OCI-LY1 (cell line): ENCODE data around the gene PCIF1.

Source experiments
- H2AFZ ChIP-seq: fragments of 200-600 bp; sonication (generic), shearing (Covaris generic); 2 replicates; pipeline ENCODE4 v1.6.0; 2014; ENCODE audit warnings: antibody characterized with exemption, mild to moderate bottlenecking, low read length
- H3F3A ChIP-seq: fragments of 200-600 bp; sonication (generic), shearing (Covaris generic); 2 replicates; pipeline ENCODE4 v1.6.0; 2014; ENCODE audit warnings: mild to moderate bottlenecking, antibody characterized with exemption, low read length, moderate library complexity; ENCODE audit not compliant: insufficient read depth
- H3K27ac ChIP-seq: fragments of 200-600 bp; sonication (generic); 2 replicates; pipeline ENCODE4 v1.5.1; 2014; ENCODE audit warnings: low read length, mixed run types, mild to moderate bottlenecking, low read depth; ENCODE audit not compliant: poor library complexity, severe bottlenecking
- H3K27me3 ChIP-seq: fragments of 200-600 bp; sonication (generic); 2 replicates; pipeline ENCODE4 v1.6.0; 2014; ENCODE audit warnings: antibody characterized with exemption, mild to moderate bottlenecking, low read length, moderate library complexity; ENCODE audit not compliant: insufficient read depth
- H3K36me3 ChIP-seq: fragments of 200-600 bp; sonication (generic); 2 replicates; pipeline ENCODE4 v1.6.1; 2014; ENCODE audit warnings: mild to moderate bottlenecking, antibody characterized with exemption, low read length, moderate library complexity, mixed read lengths; ENCODE audit not compliant: insufficient read depth
- H3K4me1 ChIP-seq: fragments of 200-600 bp; sonication (generic); 2 replicates; pipeline ENCODE4 v1.5.1; 2014; ENCODE audit warnings: mild to moderate bottlenecking, low read length, moderate library complexity; ENCODE audit not compliant: insufficient read depth, severe bottlenecking
- H3K4me2 ChIP-seq: fragments of 200-600 bp; sonication (generic), shearing (Covaris generic); 2 replicates; pipeline ENCODE4 v1.6.1; 2014; ENCODE audit warnings: low read length
- H3K4me3 ChIP-seq: fragments of 200-600 bp; sonication (generic); 2 replicates; pipeline ENCODE4 v1.5.1; 2014; ENCODE audit warnings: low read length, low read depth, mild to moderate bottlenecking, mixed read lengths; ENCODE audit not compliant: poor library complexity, severe bottlenecking
- H3K79me2 ChIP-seq: fragments of 200-600 bp; shearing (Covaris generic); 2 replicates; pipeline ENCODE4 v1.6.1; 2016; ENCODE audit warnings: mixed run types, low read length, mixed read lengths; ENCODE audit not compliant: insufficient read depth
- H3K9ac ChIP-seq: fragments of 200-600 bp; sonication (generic), shearing (Covaris generic); 2 replicates; pipeline ENCODE4 v1.6.1; 2014; ENCODE audit warnings: mild to moderate bottlenecking, low read length, mixed read lengths
- H3K9me2 ChIP-seq: fragments of 200-600 bp; sonication (generic), shearing (Covaris generic); 2 replicates; pipeline ENCODE4 v1.6.1; 2014; ENCODE audit warnings: low read depth, mild to moderate bottlenecking, low read length, mixed read lengths
- H3K9me3 ChIP-seq: fragments of 200-600 bp; shearing (Covaris generic); 2 replicates; pipeline ENCODE4 v1.6.1; 2014; ENCODE audit warnings: low read length, mixed read lengths
- H4K20me1 ChIP-seq: fragments of 200-600 bp; sonication (generic), shearing (Covaris generic); 2 replicates; pipeline ENCODE4 v1.6.0; 2016; ENCODE audit warnings: mild to moderate bottlenecking, low read length; ENCODE audit not compliant: insufficient read depth
- EZH2 ChIP-seq: fragments of 200-600 bp; sonication (generic), shearing (Covaris generic); IDR thresholded peaks from 2 replicates; pipeline ENCODE4 v1.8.0; 2017; ENCODE audit warnings: borderline replicate concordance, mixed run types, mild to moderate bottlenecking, antibody characterized with exemption, low read length, moderate library complexity, mixed read lengths
- TF ChIP-seq, protein P1 (sequence below): fragments of 200-600 bp; sonication (generic), shearing (Covaris generic); IDR thresholded peaks from 2 replicates; pipeline ENCODE4 v1.5.1; 2017; ENCODE audit warnings: mild to moderate bottlenecking, antibody characterized with exemption, low read length, moderate library complexity, mixed read lengths

PCIF1 gene

DNA sequence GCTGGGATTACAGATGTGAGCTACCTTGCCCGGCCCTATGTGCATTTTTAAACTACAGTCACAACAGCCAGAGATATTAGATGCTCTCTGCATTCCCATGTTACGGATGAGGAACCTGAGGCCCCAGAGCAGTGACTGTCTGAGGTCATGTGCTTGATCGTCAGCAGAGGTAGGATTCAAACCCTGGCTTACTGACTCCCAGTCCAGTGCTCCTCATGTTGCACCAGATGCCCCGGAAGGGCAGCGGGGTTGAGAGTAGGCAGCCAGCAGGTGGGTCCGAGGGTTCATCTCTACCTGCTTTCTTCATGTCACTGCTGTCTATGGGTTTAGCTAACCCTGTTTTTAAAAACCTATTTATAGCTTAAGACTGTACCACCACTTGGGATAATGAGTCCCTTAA, 46.8 kb downstream of the PCIF1 start:
- H3K27me3 ChIP-seq, result no peaks in the 10 kb centered on the region

GRCh38 chr20:45983279-45983743, 48.8 kb downstream of the PCIF1 start:
- no peaks in the 10 kb centered on the region for H3K27me3 ChIP-seq
- H3K79me2 ChIP-seq, result no peaks in the 10 kb centered on the region
- no peak overlapping the region for H3K9ac ChIP-seq
- H3K36me3 ChIP-seq, result no peaks in the 10 kb centered on the region
- H2AFZ ChIP-seq, result no peak overlapping the region
- H3K27ac ChIP-seq, result no peak overlapping the region
- H3K4me2 ChIP-seq, result no peak overlapping the region
- no peaks in the 10 kb centered on the region for H3K9me2 ChIP-seq
- no peaks in the 10 kb centered on the region for H3K4me1 ChIP-seq
- H3K9me3 ChIP-seq, result no peaks in the 10 kb centered on the region
- no peak for TF ChIP-seq EZH2
- TF ChIP-seq, protein P1, sequence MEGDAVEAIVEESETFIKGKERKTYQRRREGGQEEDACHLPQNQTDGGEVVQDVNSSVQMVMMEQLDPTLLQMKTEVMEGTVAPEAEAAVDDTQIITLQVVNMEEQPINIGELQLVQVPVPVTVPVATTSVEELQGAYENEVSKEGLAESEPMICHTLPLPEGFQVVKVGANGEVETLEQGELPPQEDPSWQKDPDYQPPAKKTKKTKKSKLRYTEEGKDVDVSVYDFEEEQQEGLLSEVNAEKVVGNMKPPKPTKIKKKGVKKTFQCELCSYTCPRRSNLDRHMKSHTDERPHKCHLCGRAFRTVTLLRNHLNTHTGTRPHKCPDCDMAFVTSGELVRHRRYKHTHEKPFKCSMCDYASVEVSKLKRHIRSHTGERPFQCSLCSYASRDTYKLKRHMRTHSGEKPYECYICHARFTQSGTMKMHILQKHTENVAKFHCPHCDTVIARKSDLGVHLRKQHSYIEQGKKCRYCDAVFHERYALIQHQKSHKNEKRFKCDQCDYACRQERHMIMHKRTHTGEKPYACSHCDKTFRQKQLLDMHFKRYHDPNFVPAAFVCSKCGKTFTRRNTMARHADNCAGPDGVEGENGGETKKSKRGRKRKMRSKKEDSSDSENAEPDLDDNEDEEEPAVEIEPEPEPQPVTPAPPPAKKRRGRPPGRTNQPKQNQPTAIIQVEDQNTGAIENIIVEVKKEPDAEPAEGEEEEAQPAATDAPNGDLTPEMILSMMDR, result no peak
- no peaks in the 10 kb centered on the region for H4K20me1 ChIP-seq
- no peaks in the 10 kb centered on the region for H3F3A ChIP-seq
- no peak overlapping the region for H3K4me3 ChIP-seq

More for the DNA sequence above, 46.8 kb downstream of the PCIF1 start:
- no peaks in the 10 kb centered on the region for H3K79me2 ChIP-seq
- no peaks in the 10 kb centered on the region for H3F3A ChIP-seq
- H2AFZ ChIP-seq, result no peak overlapping the region
- H3K9ac ChIP-seq, result no peak overlapping the region
- H3K36me3 ChIP-seq, result no peaks in the 10 kb centered on the region
- no peaks in the 10 kb centered on the region for H3K9me2 ChIP-seq
- H3K4me2 ChIP-seq, result no peak overlapping the region
- H3K4me3 ChIP-seq, result no peak overlapping the region
- no peak overlapping the region for H3K27ac ChIP-seq
- H3K9me3 ChIP-seq, result no peaks in the 10 kb centered on the region
- TF ChIP-seq EZH2, result no peak
- TF ChIP-seq, protein P1, result no peak
- no peaks in the 10 kb centered on the region for H3K4me1 ChIP-seq
- no peaks in the 10 kb centered on the region for H4K20me1 ChIP-seq

- H3K79me2 ChIP-seq, result no peaks in the 10 kb centered on the region
- no peak overlapping the region for H3K27ac ChIP-seq
- H3K9ac ChIP-seq, result no peak overlapping the region
- H3K4me1 ChIP-seq, result no peaks in the 10 kb centered on the region
- TF ChIP-seq, protein P1, result no peak
- TF ChIP-seq EZH2, result no peak
- no peaks in the 10 kb centered on the region for H3K36me3 ChIP-seq
- no peak overlapping the region for H3K4me2 ChIP-seq
- H3K27me3 ChIP-seq, result no peaks in the 10 kb centered on the region
- no peak overlapping the region for H3K4me3 ChIP-seq
- H3K9me3 ChIP-seq, result no peaks in the 10 kb centered on the region
- H4K20me1 ChIP-seq, result no peaks in the 10 kb centered on the region
- H3K9me2 ChIP-seq, result no peaks in the 10 kb centered on the region
- H3F3A ChIP-seq, result no peaks in the 10 kb centered on the region
- no peak overlapping the region for H2AFZ ChIP-seq
These were observed 51.1 kb downstream of the PCIF1 start for GRCh38 chr20:45985573-45985972.
